H1 (cell line): ENCODE results near the gene SHROOM4. TPM values are rescaled to one million over a fixed set of nuclear protein-coding genes. Genes with fewer than 3 reads are reported as not detected.

Experiments used
- JUND ChIP-seq: IDR thresholded peaks from 2 replicates; pipeline ENCODE4 v1.6.1; 2011; ENCODE audit warnings: mild to moderate bottlenecking, improper control_type of control experiment, low read length
- KDM4A ChIP-seq: IDR thresholded peaks from one replicate; pipeline ENCODE4 v1.7.1; 2012; ENCODE audit warnings: low read depth, mild to moderate bottlenecking, moderate library complexity, low read length, inconsistent platforms; ENCODE audit not compliant: severe bottlenecking
- PHF8 ChIP-seq: fragments of 200-600 bp; sonication (generic); conservative IDR thresholded peaks from 2 replicates; pipeline ENCODE4 v1.7.1; 2012; ENCODE audit warnings: low read depth, mild to moderate bottlenecking, inconsistent platforms, low read length, moderate library complexity
- RNF2 ChIP-seq: fragments of 200-900, 300-1000 bp; sonication (generic); IDR thresholded peaks from 2 replicates; pipeline ENCODE4 v1.7.1; 2016; ENCODE audit warnings: borderline replicate concordance, low read depth, mild to moderate bottlenecking, antibody characterized with exemption, low read length; ENCODE audit not compliant: poor library complexity, severe bottlenecking; ENCODE audit errors: missing control alignments
- polyA plus RNA-seq, 7 experiments: library from polyadenylated mRNA; depleted of rRNA in 3 of 7; stranded (reverse) in 5 of 7; unstranded in 2 of 7; fragments of >200 nt in 5 of 7; fragments of 200-250 nt in 2 of 7; gene quantifications; 1 replicate in 5 of 7; 2 replicates in 1 of 7; 4 replicates in 1 of 7; pipeline versions ENCODE4 v1.2.1 to v1.2.3, GENCODE V29; 2011 to 2013; ENCODE audit warnings: missing spikeins in 2 of 7, mixed read lengths in 2 of 7
- total RNA-seq: library from RNA; stranded (reverse); fragmentation: NEBNext Ultra II Directional; extraction: Animal tissue kit (Norgen Biotek cat#: 25700); gene quantifications from 2 replicates; pipeline ENCODE4 v1.2.1, GENCODE V29; 2021

The SHROOM4 gene
- total and polyA plus RNA-seq, 2 of the 8 experiments (the other 6 are each of a cell fraction or from before 2014, with no cell fraction given): 1.6 to 5.6 TPM

DNA sequence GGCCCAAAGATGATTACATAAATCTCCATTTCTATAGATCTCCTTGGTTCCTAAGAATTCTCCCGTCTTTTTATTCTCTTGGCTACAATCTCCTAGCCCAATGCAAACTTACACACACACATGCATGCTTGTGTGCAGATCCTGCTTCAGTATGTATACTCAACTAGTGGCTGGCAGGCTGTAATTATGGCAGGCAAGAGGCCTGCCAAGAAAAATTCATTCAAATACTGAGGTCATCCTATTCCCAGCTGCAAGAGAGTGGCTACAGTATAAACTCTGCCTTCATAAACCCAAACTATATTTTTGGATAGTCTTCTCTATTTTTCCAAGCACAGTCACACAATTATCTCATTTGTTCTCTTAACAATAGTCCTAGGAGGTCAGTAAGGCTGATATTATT is 95.2 kb downstream of the SHROOM4 start (continued):
- no peak for TF ChIP-seq RNF2
- TF ChIP-seq PHF8: no peak
- no peak for TF ChIP-seq JUND
- no peak for TF ChIP-seq KDM4A
- TF ChIP-seq, all 59 proteins: peak for 0
